Gastrocnemius medialis (tissue), 4 donors: Measurements from ENCODE around the gene RNF43.

Experiments
- CTCF ChIP-seq, 5 experiments: fragments of 450-650 bp in 3 of 5; fragments of 200-600 bp in 2 of 5; sonication (generic) in 2 of 5; IDR thresholded peaks in 4 of 5; conservative IDR thresholded peaks in 1 of 5; 1 replicate in 4 of 5; 2 replicates in 1 of 5; pipeline ENCODE4 v1.5.1; 2016 to 2019; ENCODE audit warnings: antibody characterized with exemption in 5 of 5, mild to moderate bottlenecking in 3 of 5, moderate library complexity in 3 of 5
- POLR2A ChIP-seq, 2 donors: fragments of 450-650 bp; IDR thresholded peaks; one replicate each; pipeline ENCODE4 v1.6.1; 2017; ENCODE audit warnings: antibody characterized with exemption in 2 of 2, mild to moderate bottlenecking in 2 of 2, moderate library complexity in 2 of 2

- TF ChIP-seq CTCF (IDR thresholded peaks at IDR 0.05 in 4 of 5, conservative IDR thresholded peaks at IDR 0.05 in 1 of 5), result no peak
- no peak for TF ChIP-seq POLR2A (IDR thresholded peaks at IDR 0.05)
These were observed 37.9 kb downstream of the RNF43 start for GRCh38 chr17:58379511-58379824.
